ENCODE results near the gene FGR. TPM values are rescaled to one million over a fixed set of nuclear protein-coding genes. Genes with fewer than 3 reads are reported as not detected.

FGR gene
- polyA plus RNA-seq, 1 of the 3 experiments (the other 2 are of a cell fraction): not detected

DNA sequence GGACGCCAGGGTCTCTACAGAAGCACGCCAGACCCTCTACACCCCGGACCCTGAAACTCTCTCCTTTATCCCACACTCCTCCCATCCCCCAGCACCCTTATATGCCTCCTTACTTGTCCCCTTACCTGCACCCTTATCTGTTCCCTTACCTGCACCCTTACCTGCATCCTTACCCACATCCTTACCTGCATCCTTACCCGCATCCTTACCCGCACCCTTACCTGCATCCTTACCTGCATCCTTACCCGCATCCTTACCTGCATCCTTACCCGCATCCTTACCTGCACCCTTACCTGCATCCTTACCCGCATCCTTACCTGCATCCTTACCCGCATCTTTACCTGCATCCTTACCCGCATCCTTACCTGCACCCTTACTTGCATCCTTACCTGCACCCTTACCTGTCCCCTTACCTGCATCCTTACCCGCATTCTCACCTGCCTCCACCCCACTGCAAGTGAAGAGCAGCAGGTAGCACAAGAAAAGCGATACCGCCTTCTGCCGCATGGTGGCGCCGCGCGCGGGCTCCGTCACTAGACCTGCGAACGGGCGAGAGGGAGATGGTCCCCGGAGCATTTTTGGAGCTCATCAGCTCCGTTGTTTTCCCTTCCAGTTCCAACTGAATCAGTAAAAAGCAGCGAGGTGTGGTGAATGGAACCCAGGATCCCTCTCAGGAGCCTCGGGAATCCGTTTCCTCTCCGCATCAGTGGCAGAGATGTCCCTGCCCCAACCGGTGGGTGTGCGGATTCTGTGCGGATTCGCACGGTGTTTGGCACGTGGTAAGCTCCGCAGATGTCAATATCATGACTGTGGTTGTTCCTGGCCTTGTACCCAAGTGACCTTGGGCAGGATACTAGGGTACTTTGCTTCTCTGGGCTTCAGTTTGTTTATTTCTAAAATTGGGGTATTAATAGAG is 34.1 kb upstream of the FGR start:
- H3K27me3 ChIP-seq (ENCODE audit: insufficient read depth): no peaks in the 10 kb centered on the region
- 11% methylated on average over 34 of the region's 36 CpGs for WGBS (ENCODE audit: low lambda C conversion rate)
- no peaks in the 10 kb centered on the region for H3K36me3 ChIP-seq (replicated peaks in 1 of 2; ENCODE audit: control insufficient read depth in 1 of 2, insufficient read depth in 2 of 2, low read length in 1 of 2)
- H3K79me2 ChIP-seq (ENCODE audit: insufficient read depth): no peaks in the 10 kb centered on the region
- peaks cover 10% of the 10 kb centered on the region for H3F3A ChIP-seq (replicated peaks; ENCODE audit: insufficient read depth)
- peaks cover 6 to 20% of the 10 kb centered on the region in 2 experiments; a peak in 3 of 4 replicates for H3K4me1 ChIP-seq (ENCODE audit: control insufficient read depth in 1 of 2, insufficient read depth in 2 of 2, low read depth in 1 of 2, low read length in 1 of 2)
- ChIA-PET CTCF (interaction anchor here (0.6 to 18.4 kb wide), 57 partner anchors 8 to 610 kb away, joined by 3 to 526 read pairs (median 4); partner anchors contain the start of genes AHDC1, FAM76A, PPP1R8 and STX12), POLR2A (no interaction called here)
- no peak overlapping the region for H3K27ac ChIP-seq (ENCODE audit: low read depth in 2 of 2, low read length in 1 of 2)
- peak overlapping the region; percentile 42 to 63 for H3K4me3 ChIP-seq (ENCODE audit: low read depth in 2 of 2, low read length in 1 of 2)
- H4K20me1 ChIP-seq (ENCODE audit: insufficient read depth): no peaks in the 10 kb centered on the region
- peak overlapping the region; percentile 93 for H2AFZ ChIP-seq (ENCODE audit: low read depth)
- H3K9ac ChIP-seq: no peak overlapping the region
- DNase-seq: peak; percentile 85
- H3K9me2 ChIP-seq: no peaks in the 10 kb centered on the region
- H3K4me2 ChIP-seq: peak overlapping the region; percentile 86
- no peaks in the 10 kb centered on the region for H3K9me3 ChIP-seq
- TF ChIP-seq ELF1 (IDR thresholded peaks at IDR 0.05) (no peak), NFIC (IDR thresholded peaks at IDR 0.05; ENCODE audit: borderline replicate concordance) (no peak), MEF2A (IDR thresholded peaks at IDR 0.05; ENCODE audit: borderline replicate concordance, low read depth) (no peak), FOXM1 (IDR thresholded peaks at IDR 0.05; ENCODE audit: low read depth) (no peak), SIN3A (IDR thresholded peaks at IDR 0.05; ENCODE audit: borderline replicate concordance, low read depth, low read length) (no peak), RFX5 (IDR thresholded peaks at IDR 0.05; ENCODE audit: low read length) (no peak), TEAD4 (IDR thresholded peaks at IDR 0.05; ENCODE audit: borderline replicate concordance, insufficient read depth) (no peak), EZH2phosphoT487 (IDR thresholded peaks at IDR 0.05; ENCODE audit: borderline replicate concordance, low read depth) (no peak), GABPA (IDR thresholded peaks at IDR 0.05; ENCODE audit: low read depth) (no peak), SMC3 (IDR thresholded peaks at IDR 0.05; ENCODE audit: low read depth, low read length) (peak; percentile 63), RCOR1 (IDR thresholded peaks at IDR 0.05; ENCODE audit: low read length) (no peak), RXRA (IDR thresholded peaks at IDR 0.05; ENCODE audit: borderline replicate concordance, low read depth) (no peak), YY1 (IDR thresholded peaks at IDR 0.05; ENCODE audit: low read depth) (no peak), TCF12 (IDR thresholded peaks at IDR 0.05) (no peak), NRF1 (IDR thresholded peaks at IDR 0.05; ENCODE audit: low read depth, low read length) (no peak), EP300 (IDR thresholded peaks at IDR 0.05; ENCODE audit: borderline replicate concordance in 1 of 2, low read depth in 1 of 2, low read length in 1 of 2) (no peak), RAD21 (IDR thresholded peaks at IDR 0.05; ENCODE audit: low read length) (peak; percentile 74), POLR2AphosphoS5 (IDR thresholded peaks at IDR 0.05; ENCODE audit: low read depth, low read length) (no peak)
- TF ChIP-seq, protein P1, sequence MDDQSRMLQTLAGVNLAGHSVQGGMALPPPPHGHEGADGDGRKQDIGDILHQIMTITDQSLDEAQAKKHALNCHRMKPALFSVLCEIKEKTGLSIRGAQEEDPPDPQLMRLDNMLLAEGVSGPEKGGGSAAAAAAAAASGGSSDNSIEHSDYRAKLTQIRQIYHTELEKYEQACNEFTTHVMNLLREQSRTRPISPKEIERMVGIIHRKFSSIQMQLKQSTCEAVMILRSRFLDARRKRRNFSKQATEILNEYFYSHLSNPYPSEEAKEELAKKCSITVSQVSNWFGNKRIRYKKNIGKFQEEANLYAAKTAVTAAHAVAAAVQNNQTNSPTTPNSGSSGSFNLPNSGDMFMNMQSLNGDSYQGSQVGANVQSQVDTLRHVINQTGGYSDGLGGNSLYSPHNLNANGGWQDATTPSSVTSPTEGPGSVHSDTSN (IDR thresholded peaks at IDR 0.05): no peak
- TF ChIP-seq, protein P2, sequence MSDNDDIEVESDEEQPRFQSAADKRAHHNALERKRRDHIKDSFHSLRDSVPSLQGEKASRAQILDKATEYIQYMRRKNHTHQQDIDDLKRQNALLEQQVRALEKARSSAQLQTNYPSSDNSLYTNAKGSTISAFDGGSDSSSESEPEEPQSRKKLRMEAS (IDR thresholded peaks at IDR 0.05; ENCODE audit: low read depth): peak; percentile 79
- TF ChIP-seq, protein P3, sequence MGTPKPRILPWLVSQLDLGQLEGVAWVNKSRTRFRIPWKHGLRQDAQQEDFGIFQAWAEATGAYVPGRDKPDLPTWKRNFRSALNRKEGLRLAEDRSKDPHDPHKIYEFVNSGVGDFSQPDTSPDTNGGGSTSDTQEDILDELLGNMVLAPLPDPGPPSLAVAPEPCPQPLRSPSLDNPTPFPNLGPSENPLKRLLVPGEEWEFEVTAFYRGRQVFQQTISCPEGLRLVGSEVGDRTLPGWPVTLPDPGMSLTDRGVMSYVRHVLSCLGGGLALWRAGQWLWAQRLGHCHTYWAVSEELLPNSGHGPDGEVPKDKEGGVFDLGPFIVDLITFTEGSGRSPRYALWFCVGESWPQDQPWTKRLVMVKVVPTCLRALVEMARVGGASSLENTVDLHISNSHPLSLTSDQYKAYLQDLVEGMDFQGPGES (IDR thresholded peaks at IDR 0.05; ENCODE audit: low read depth, low read length): no peak
- TF ChIP-seq, protein P4, sequence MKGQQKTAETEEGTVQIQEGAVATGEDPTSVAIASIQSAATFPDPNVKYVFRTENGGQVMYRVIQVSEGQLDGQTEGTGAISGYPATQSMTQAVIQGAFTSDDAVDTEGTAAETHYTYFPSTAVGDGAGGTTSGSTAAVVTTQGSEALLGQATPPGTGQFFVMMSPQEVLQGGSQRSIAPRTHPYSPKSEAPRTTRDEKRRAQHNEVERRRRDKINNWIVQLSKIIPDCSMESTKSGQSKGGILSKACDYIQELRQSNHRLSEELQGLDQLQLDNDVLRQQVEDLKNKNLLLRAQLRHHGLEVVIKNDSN (IDR thresholded peaks at IDR 0.05; ENCODE audit: borderline replicate concordance, low read depth): 0 out of 2 replicates have a peak, but pooled peaks have one; percentile 26
- TF ChIP-seq, protein P5, sequence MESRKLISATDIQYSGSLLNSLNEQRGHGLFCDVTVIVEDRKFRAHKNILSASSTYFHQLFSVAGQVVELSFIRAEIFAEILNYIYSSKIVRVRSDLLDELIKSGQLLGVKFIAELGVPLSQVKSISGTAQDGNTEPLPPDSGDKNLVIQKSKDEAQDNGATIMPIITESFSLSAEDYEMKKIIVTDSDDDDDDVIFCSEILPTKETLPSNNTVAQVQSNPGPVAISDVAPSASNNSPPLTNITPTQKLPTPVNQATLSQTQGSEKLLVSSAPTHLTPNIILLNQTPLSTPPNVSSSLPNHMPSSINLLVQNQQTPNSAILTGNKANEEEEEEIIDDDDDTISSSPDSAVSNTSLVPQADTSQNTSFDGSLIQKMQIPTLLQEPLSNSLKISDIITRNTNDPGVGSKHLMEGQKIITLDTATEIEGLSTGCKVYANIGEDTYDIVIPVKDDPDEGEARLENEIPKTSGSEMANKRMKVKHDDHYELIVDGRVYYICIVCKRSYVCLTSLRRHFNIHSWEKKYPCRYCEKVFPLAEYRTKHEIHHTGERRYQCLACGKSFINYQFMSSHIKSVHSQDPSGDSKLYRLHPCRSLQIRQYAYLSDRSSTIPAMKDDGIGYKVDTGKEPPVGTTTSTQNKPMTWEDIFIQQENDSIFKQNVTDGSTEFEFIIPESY (IDR thresholded peaks at IDR 0.05; ENCODE audit: borderline replicate concordance, low read depth): no peak
- TF ChIP-seq, protein P6, sequence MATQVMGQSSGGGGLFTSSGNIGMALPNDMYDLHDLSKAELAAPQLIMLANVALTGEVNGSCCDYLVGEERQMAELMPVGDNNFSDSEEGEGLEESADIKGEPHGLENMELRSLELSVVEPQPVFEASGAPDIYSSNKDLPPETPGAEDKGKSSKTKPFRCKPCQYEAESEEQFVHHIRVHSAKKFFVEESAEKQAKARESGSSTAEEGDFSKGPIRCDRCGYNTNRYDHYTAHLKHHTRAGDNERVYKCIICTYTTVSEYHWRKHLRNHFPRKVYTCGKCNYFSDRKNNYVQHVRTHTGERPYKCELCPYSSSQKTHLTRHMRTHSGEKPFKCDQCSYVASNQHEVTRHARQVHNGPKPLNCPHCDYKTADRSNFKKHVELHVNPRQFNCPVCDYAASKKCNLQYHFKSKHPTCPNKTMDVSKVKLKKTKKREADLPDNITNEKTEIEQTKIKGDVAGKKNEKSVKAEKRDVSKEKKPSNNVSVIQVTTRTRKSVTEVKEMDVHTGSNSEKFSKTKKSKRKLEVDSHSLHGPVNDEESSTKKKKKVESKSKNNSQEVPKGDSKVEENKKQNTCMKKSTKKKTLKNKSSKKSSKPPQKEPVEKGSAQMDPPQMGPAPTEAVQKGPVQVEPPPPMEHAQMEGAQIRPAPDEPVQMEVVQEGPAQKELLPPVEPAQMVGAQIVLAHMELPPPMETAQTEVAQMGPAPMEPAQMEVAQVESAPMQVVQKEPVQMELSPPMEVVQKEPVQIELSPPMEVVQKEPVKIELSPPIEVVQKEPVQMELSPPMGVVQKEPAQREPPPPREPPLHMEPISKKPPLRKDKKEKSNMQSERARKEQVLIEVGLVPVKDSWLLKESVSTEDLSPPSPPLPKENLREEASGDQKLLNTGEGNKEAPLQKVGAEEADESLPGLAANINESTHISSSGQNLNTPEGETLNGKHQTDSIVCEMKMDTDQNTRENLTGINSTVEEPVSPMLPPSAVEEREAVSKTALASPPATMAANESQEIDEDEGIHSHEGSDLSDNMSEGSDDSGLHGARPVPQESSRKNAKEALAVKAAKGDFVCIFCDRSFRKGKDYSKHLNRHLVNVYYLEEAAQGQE (IDR thresholded peaks at IDR 0.05; ENCODE audit: low read depth, low read length): no peak
